Neural crest cell (in vitro differentiated cells): ENCODE results near the gene DISC1. TPM values are rescaled to one million over a fixed set of nuclear protein-coding genes. Genes with fewer than 3 reads are reported as not detected.
A peak's percentile ranks its signal among the peaks of the same experiment; 100 is the strongest.
"Not testable (repeated sequence)": the region's sequence is repeated elsewhere in the genome, so short reads cannot be mapped to it uniquely, and the experiment has no call there.

Source experiments
- DNase-seq: peaks from one replicate; pipeline ENCODE4 v3.0.0; 2021; ENCODE audit warnings: low read depth, mixed read lengths, low spot score
- H3K27ac Mint-ChIP-seq: one replicate; pipeline ENCODE4 v1.8.0; 2021; ENCODE audit warnings: mild to moderate bottlenecking, mixed read lengths; ENCODE audit not compliant: unreplicated experiment
- H3K27me3 Mint-ChIP-seq: 2 replicates; pipeline ENCODE4 v1.8.0; 2021; ENCODE audit warnings: low read depth, mild to moderate bottlenecking, mixed read lengths
- H3K36me3 Mint-ChIP-seq: 2 replicates; pipeline ENCODE4 v1.8.0; 2021; ENCODE audit warnings: low read depth, mild to moderate bottlenecking, mixed read lengths
- H3K4me1 Mint-ChIP-seq: 2 replicates; pipeline ENCODE4 v1.8.0; 2021; ENCODE audit warnings: mixed read lengths
- H3K4me3 Mint-ChIP-seq: one replicate; pipeline ENCODE4 v1.8.0; 2021; ENCODE audit warnings: mild to moderate bottlenecking, mixed read lengths
- H3K9me3 Mint-ChIP-seq: 2 replicates; pipeline ENCODE4 v1.8.0; 2021; ENCODE audit warnings: mixed read lengths
- total RNA-seq: library from RNA; stranded (reverse); gene quantifications from 2 replicates; pipeline ENCODE4 v1.2.1, GENCODE V29; 2021
- TF ChIP-seq, protein P1 (sequence below): fragments of 200-600 bp; sonication (generic); conservative IDR thresholded peaks from 2 replicates; pipeline ENCODE4 v1.5.0; 2021; ENCODE audit warnings: antibody characterized with exemption, mild to moderate bottlenecking

The DISC1 gene
- total RNA-seq, 1 donor from 2014 or later: 13.7 TPM

DNA sequence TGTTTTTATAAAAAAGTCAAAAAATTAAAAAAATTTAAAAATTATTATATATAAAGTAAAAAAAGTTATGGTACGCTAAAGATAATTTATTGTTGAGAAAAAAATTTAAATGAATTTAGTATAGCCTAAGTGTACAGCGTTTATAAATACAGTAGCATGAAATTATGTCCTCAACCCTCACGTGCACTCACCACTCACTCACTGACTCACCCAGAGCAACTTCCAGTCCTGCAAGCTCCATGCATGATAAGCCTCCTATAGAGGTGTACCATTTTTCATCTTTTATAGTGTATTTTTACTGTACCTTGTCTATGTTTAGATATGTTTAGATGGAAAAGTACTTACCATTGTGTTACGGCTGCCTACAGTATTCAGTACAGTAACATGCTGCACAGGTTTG, 5.1 kb downstream of the DISC1 start:
- Mint-ChIP-seq H3K36me3 (no peaks in the 10 kb centered on the region), H3K27ac (no peak overlapping the region), H3K4me1 (peaks cover 35% of the 10 kb centered on the region), H3K27me3 (no peaks in the 10 kb centered on the region), H3K9me3 (no peaks in the 10 kb centered on the region), H3K4me3 (no peak overlapping the region)
- no peak for DNase-seq
- TF ChIP-seq, protein P1, sequence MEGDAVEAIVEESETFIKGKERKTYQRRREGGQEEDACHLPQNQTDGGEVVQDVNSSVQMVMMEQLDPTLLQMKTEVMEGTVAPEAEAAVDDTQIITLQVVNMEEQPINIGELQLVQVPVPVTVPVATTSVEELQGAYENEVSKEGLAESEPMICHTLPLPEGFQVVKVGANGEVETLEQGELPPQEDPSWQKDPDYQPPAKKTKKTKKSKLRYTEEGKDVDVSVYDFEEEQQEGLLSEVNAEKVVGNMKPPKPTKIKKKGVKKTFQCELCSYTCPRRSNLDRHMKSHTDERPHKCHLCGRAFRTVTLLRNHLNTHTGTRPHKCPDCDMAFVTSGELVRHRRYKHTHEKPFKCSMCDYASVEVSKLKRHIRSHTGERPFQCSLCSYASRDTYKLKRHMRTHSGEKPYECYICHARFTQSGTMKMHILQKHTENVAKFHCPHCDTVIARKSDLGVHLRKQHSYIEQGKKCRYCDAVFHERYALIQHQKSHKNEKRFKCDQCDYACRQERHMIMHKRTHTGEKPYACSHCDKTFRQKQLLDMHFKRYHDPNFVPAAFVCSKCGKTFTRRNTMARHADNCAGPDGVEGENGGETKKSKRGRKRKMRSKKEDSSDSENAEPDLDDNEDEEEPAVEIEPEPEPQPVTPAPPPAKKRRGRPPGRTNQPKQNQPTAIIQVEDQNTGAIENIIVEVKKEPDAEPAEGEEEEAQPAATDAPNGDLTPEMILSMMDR: no peak

DNA sequence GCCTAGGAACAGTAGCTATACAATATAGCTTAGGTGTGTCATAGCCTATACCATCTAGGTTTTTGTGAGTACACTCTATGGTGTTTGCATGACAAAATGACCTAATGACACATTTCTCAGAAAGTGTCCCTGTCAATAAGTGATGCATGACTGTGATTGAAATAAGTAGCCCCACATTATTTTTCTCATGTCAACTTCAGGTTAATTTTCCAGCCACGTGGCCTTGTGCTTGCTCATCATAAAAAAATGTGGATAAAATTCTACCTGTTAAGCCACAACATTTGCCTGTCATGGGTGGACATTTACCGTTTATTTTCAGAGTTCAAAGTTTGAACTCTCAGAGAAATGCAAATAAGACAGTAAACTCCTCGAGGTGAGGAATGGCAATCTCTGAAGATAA, 5.5 kb downstream of the DISC1 start:
- no peaks in the 10 kb centered on the region for H3K9me3 Mint-ChIP-seq
- TF ChIP-seq, protein P1: no peak
- H3K27me3 Mint-ChIP-seq: no peaks in the 10 kb centered on the region
- H3K4me1 Mint-ChIP-seq: peaks cover 35% of the 10 kb centered on the region
- H3K4me3 Mint-ChIP-seq: no peak overlapping the region
- H3K27ac Mint-ChIP-seq: no peak overlapping the region
- H3K36me3 Mint-ChIP-seq: no peaks in the 10 kb centered on the region
- no peak for DNase-seq

DNA sequence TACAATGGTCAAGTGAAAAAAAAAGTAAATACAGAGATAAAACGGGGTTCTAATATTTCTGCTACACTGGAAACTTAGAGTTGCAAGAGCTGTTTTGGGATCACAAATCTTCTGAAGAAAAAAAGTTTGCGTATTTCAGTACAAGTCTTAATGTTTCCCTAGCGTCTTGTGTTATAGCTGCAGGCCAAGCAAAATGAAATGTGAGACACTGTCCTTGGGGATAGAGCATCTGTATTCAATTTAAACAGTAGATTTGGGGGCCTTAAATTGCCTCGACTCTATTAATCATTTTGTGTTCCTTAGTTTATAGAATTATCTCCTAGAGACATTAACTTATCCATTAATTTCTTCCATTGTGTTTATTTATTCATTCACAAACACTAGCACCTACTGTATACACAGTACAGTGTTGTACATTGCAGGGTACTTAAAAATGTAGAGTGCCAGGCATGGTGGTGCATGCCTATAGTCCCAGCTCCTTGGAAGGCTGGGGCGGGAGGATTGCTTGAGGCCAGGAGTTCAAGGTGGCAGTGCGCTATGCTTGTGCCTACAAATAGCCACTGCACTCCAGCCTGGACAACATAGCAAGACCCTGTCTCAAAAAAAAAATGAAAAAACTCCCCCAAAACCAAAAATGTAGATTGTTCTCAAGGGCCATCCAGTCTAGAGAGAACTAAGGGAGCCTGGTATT, 7.9 kb downstream of the DISC1 start:
- TF ChIP-seq, protein P1: no peak
- no peak overlapping the region for H3K27ac Mint-ChIP-seq
- DNase-seq: no peak

GRCh38 chr1:231636157-231636556, 9.6 kb downstream of the DISC1 start:
- Mint-ChIP-seq H3K36me3 (peaks cover 9% of the 10 kb centered on the region), H3K27me3 (no peaks in the 10 kb centered on the region), H3K4me3 (peak overlapping the region; percentile 42), H3K27ac (peak overlapping the region; percentile 95), H3K4me1 (peaks cover 26% of the 10 kb centered on the region), H3K9me3 (peaks cover 4% of the 10 kb centered on the region)
- TF ChIP-seq, protein P1: no peak
- no peak for DNase-seq

More for the DNA sequence above, 7.9 kb downstream of the DISC1 start:
- Mint-ChIP-seq H3K36me3 (peaks cover 4% of the 10 kb centered on the region), H3K4me3 (no peak overlapping the region), H3K27me3 (no peaks in the 10 kb centered on the region), H3K4me1 (peaks cover 21% of the 10 kb centered on the region), H3K9me3 (peaks cover 4% of the 10 kb centered on the region)

DNA sequence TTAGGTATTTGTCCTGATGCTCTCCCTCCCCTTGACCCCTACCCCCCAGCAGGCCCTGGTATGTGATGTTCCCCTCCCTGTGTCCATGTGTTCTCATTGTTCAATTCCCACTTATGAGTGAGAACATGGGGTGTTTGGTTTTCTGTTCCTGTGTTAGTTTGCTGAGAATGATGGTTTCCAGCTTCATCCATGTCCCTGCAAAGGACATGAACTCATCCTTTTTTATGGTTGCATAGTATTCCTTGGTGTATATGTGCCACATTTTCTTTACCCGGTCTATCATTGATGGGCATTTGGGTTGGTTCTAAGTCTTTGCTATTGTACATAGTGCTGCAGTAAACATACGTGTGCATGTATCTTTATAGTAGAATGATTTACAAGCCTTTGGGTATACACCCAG, 10.3 kb downstream of the DISC1 start:
- Mint-ChIP-seq H3K36me3 (peaks cover 11% of the 10 kb centered on the region), H3K4me1 (peaks cover 29% of the 10 kb centered on the region)
- H3K4me3 Mint-ChIP-seq, H3K27me3 Mint-ChIP-seq, DNase-seq, H3K9me3 Mint-ChIP-seq, H3K27ac Mint-ChIP-seq: not testable (repeated sequence)

DNA sequence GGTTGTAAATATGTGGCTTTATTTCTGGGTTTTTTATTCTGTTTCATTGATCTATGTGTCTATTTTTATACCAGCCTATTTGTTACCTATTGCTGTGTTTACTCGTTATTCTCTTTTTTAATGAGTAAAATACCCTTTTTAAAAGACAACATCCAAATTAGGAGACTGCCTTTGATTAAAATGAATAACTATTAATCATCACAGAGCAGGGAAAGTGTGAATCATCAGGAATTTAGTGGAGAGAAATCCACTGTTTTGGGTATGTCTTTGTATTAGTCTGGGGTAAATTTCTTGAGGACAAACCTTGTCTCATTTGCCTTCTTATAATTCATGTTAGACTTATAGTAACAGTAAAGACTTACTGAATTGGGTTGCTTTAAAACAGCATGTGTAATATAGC, 12.1 kb downstream of the DISC1 start:
- H3K9me3 Mint-ChIP-seq: peaks cover 7% of the 10 kb centered on the region
- DNase-seq: no peak
- TF ChIP-seq, protein P1: no peak
- H3K36me3 Mint-ChIP-seq: peaks cover 15% of the 10 kb centered on the region
- H3K27ac Mint-ChIP-seq: no peak overlapping the region
- no peaks in the 10 kb centered on the region for H3K27me3 Mint-ChIP-seq
- peaks cover 44% of the 10 kb centered on the region for H3K4me1 Mint-ChIP-seq
- H3K4me3 Mint-ChIP-seq: no peak overlapping the region
